Liver (tissue), 9 donors: ENCODE measurements around the gene PIGR. TPM values are rescaled to one million over a fixed set of nuclear protein-coding genes. Genes with fewer than 3 reads are reported as not detected.

Experiments
- DNase-seq: peaks from one replicate; pipeline ENCODE4 v3.0.0-alpha.2; 2017; ENCODE audit warnings: low spot score
- H3K27ac ChIP-seq, 2 donors: one replicate each; pipeline ENCODE4 v1.7.0; 2013; ENCODE audit warnings: inconsistent platforms in 2 of 2, low read length in 2 of 2, control low read depth in 1 of 2, low read depth in 1 of 2, mild to moderate bottlenecking in 1 of 2
- H3K27me3 ChIP-seq, 4 donors: one replicate each; pipeline versions ENCODE4 v1.6.1 to v1.7.0; 2013; ENCODE audit warnings: low read length in 3 of 4, inconsistent platforms in 1 of 4, mild to moderate bottlenecking in 1 of 4, moderate library complexity in 1 of 4; ENCODE audit not compliant: control insufficient read depth in 4 of 4, insufficient read depth in 4 of 4
- H3K36me3 ChIP-seq, 4 donors: one replicate each; pipeline versions ENCODE4 v1.6.1 to v1.7.0; 2013; ENCODE audit warnings: low read length in 3 of 4, mild to moderate bottlenecking in 3 of 4, low read depth in 1 of 4, moderate library complexity in 1 of 4; ENCODE audit not compliant: control insufficient read depth in 4 of 4, insufficient read depth in 3 of 4
- H3K4me1 ChIP-seq, 4 donors: one replicate each; pipeline versions ENCODE4 v1.6.1 to v1.7.0; 2013; ENCODE audit warnings: low read length in 3 of 4, mild to moderate bottlenecking in 3 of 4, moderate library complexity in 1 of 4; ENCODE audit not compliant: control insufficient read depth in 4 of 4, insufficient read depth in 4 of 4
- H3K4me3 ChIP-seq, 3 donors: one replicate each; pipeline versions ENCODE4 v1.6.1 to v1.7.0; 2013; ENCODE audit warnings: low read length in 3 of 3, control low read depth in 1 of 3, low read depth in 1 of 3, mild to moderate bottlenecking in 1 of 3
- H3K9ac ChIP-seq, 2 donors: one replicate each; pipeline ENCODE4 v1.7.0; 2013; ENCODE audit warnings: low read length in 2 of 2, mild to moderate bottlenecking in 2 of 2, moderate library complexity in 2 of 2, control low read depth in 1 of 2, low read depth in 1 of 2
- H3K9me3 ChIP-seq, 4 donors: one replicate each; pipeline versions ENCODE4 v1.6.1 to v1.7.0; 2013; ENCODE audit warnings: low read length in 3 of 4; ENCODE audit not compliant: control insufficient read depth in 4 of 4
- ATF3 ChIP-seq: IDR thresholded peaks from 2 replicates; pipeline ENCODE4 v1.6.1; 2016; ENCODE audit warnings: antibody characterized with exemption
- CTCF ChIP-seq: fragments of 150-350 bp; IDR thresholded peaks from 2 replicates; pipeline ENCODE4 v1.5.1; 2017; ENCODE audit warnings: improper control_type of control experiment, low read depth, low read length; ENCODE audit not compliant: missing input control
- EGR1 ChIP-seq, 2 donors: IDR thresholded peaks; 2 replicates each; pipeline ENCODE4 v1.6.1; 2016 to 2018; ENCODE audit warnings: antibody characterized with exemption in 2 of 2, low read depth in 2 of 2
- FOXA1 ChIP-seq: IDR thresholded peaks from 2 replicates; pipeline ENCODE4 v1.6.1; 2016; ENCODE audit warnings: antibody characterized with exemption
- FOXA2 ChIP-seq: IDR thresholded peaks from 2 replicates; pipeline ENCODE4 v1.6.1; 2016; ENCODE audit warnings: antibody characterized with exemption
- GABPA ChIP-seq, 2 donors: IDR thresholded peaks in 1 of 2; conservative IDR thresholded peaks in 1 of 2; 2 replicates each; pipeline ENCODE4 v1.6.1; 2016; ENCODE audit warnings: antibody characterized with exemption in 2 of 2, mild to moderate bottlenecking in 1 of 2, moderate library complexity in 1 of 2
- HNF4A ChIP-seq, 2 donors: conservative IDR thresholded peaks; 2 replicates each; pipeline ENCODE4 v1.6.1; 2016; ENCODE audit warnings: antibody characterized with exemption in 2 of 2, mild to moderate bottlenecking in 2 of 2
- HNF4G ChIP-seq: IDR thresholded peaks from 2 replicates; pipeline ENCODE4 v1.6.1; 2016; ENCODE audit warnings: antibody characterized with exemption
- JUND ChIP-seq, 2 donors: IDR thresholded peaks; 2 replicates each; pipeline ENCODE4 v1.6.1; 2016; ENCODE audit warnings: antibody characterized with exemption in 2 of 2
- MAX ChIP-seq: IDR thresholded peaks from 2 replicates; pipeline ENCODE4 v1.6.1; 2016; ENCODE audit warnings: antibody characterized with exemption
- NR2F2 ChIP-seq: IDR thresholded peaks from 2 replicates; pipeline ENCODE4 v1.6.1; 2016; ENCODE audit warnings: antibody characterized with exemption
- RAD21 ChIP-seq, 2 donors: IDR thresholded peaks; 2 replicates each; pipeline ENCODE4 v1.6.1; 2016; ENCODE audit warnings: antibody characterized with exemption in 2 of 2, mild to moderate bottlenecking in 2 of 2
- REST ChIP-seq: IDR thresholded peaks from 2 replicates; pipeline ENCODE4 v1.6.1; 2016; ENCODE audit warnings: antibody characterized with exemption, mild to moderate bottlenecking
- RXRA ChIP-seq, 2 donors: IDR thresholded peaks; 2 replicates each; pipeline ENCODE4 v1.6.1; 2017 to 2018; ENCODE audit warnings: antibody characterized with exemption in 2 of 2, mild to moderate bottlenecking in 1 of 2
- SP1 ChIP-seq: IDR thresholded peaks from 2 replicates; pipeline ENCODE4 v1.6.1; 2018; ENCODE audit warnings: antibody characterized with exemption, mild to moderate bottlenecking
- TAF1 ChIP-seq: conservative IDR thresholded peaks from 2 replicates; pipeline ENCODE4 v1.6.1; 2016; ENCODE audit warnings: antibody characterized with exemption, mild to moderate bottlenecking
- YY1 ChIP-seq: IDR thresholded peaks from 2 replicates; pipeline ENCODE4 v1.6.1; 2016; ENCODE audit warnings: antibody characterized with exemption, mild to moderate bottlenecking
- ZBTB33 ChIP-seq: IDR thresholded peaks from 2 replicates; pipeline ENCODE4 v1.6.1; 2016; ENCODE audit warnings: antibody characterized with exemption
- WGBS: extraction: QIAGEN DNeasy Blood & Tissue Kit; methylation state at CpG from one replicate; pipeline ENCODE4 v1.1.7; 2013; 5-methylcytosine and 5-hydroxymethylcytosine counted together
- polyA plus RNA-seq, 2 donors: library from polyadenylated mRNA; stranded (reverse) in 1 of 2; unstranded in 1 of 2; fragments of 200-250 nt in 1 of 2; fragments of >200 nt in 1 of 2; fragmentation: Nextera tagmentation in 1 of 2; extraction: Ambion mirVana in 1 of 2; gene quantifications; one replicate each; pipeline versions ENCODE4 v1.2.1 to v1.2.3, GENCODE V29; 2013 to 2015
- total RNA-seq, 2 donors: library from RNA; depleted of rRNA; stranded (reverse); fragments of >200 nt; gene quantifications; one replicate each; pipeline ENCODE4 v1.2.3, GENCODE V29; 2014
- donor health status: healthy.
- donor health status: healthy.
- donor health status: healthy.
- donor health status: healthy.
- donor health status: healthy.

The PIGR gene
- total and polyA plus RNA-seq, 4 donors: 0.09 to 43.3 (median 14.1) TPM

GRCh38 chr1:206957639-206958038, 11.4 kb upstream of the PIGR start:
- Histone ChIP-seq H3K27ac (no peak overlapping the region), H3K9ac (no peak overlapping the region), H3K4me3 (no peak overlapping the region), H3K4me1 (peaks cover 5 to 34% (median 30%) of the 10 kb centered on the region in 4 donors), H3K9me3 (no peaks in the 10 kb centered on the region), H3K36me3 (peaks cover 0 to 5% (median 0%) of the 10 kb centered on the region in 4 donors), H3K27me3 (no peaks in the 10 kb centered on the region)
- TF ChIP-seq HNF4A (conservative IDR thresholded peaks at IDR 0.05) (peak in 1 of 2 donors; percentile 27), RXRA (IDR thresholded peaks at IDR 0.05) (peak in 1 of 2 donors; percentile 12), GABPA (IDR thresholded peaks at IDR 0.05 in 1 of 2, conservative IDR thresholded peaks at IDR 0.05 in 1 of 2) (no peak)
- WGBS: 89% methylated on average over 5 of the region's 5 CpGs
- DNase-seq: no peak

- peak overlapping the region in 1 of 2 donors; percentile 42 for H3K27ac ChIP-seq
- no peak for DNase-seq
Observed at GRCh38 chr1:206955476-206956451, 9.5 kb upstream of the PIGR start.

More at GRCh38 chr1:206955476-206956451, 9.5 kb upstream of the PIGR start:
- Histone ChIP-seq H3K9ac (no peak overlapping the region), H3K27me3 (no peaks in the 10 kb centered on the region), H3K4me1 (peaks cover 14 to 52% (median 48%) of the 10 kb centered on the region in 4 donors), H3K4me3 (no peak overlapping the region), H3K36me3 (no peaks in the 10 kb centered on the region), H3K9me3 (no peaks in the 10 kb centered on the region)
- WGBS: 44% methylated on average over 11 of the region's 11 CpGs
- TF ChIP-seq FOXA1 (no peak), MAX (peak; percentile 70), ZBTB33 (no peak), HNF4G (peak; percentile 23), SP1 (peak; percentile 68), JUND (IDR thresholded peaks at IDR 0.05) (no peak), REST (no peak), RXRA (IDR thresholded peaks at IDR 0.05) (peak; percentile 49 to 86), TAF1 (no peak), YY1 (no peak), FOXA2 (no peak), EGR1 (IDR thresholded peaks at IDR 0.05; ENCODE audit: low read depth in 2 of 2) (no peak), CTCF (no peak), ATF3 (no peak), RAD21 (IDR thresholded peaks at IDR 0.05) (no peak), NR2F2 (peak; percentile 44), GABPA (IDR thresholded peaks at IDR 0.05 in 1 of 2, conservative IDR thresholded peaks at IDR 0.05 in 1 of 2) (no peak), HNF4A (conservative IDR thresholded peaks at IDR 0.05) (peak; percentile 76 to 83)
